ENCODE measurements around the gene RBPJL. TPM values are rescaled to one million over a fixed set of nuclear protein-coding genes. Genes with fewer than 3 reads are reported as not detected.
A peak's percentile ranks its signal among the peaks of the same experiment; 100 is the strongest.

Gene RBPJL
- total RNA-seq, 3 donors from 2014 or later: not detected

GRCh38 chr20:45352729-45353128, 46.1 kb downstream of the RBPJL start:
- Histone ChIP-seq H3K4me1 (peaks cover 0 to 6% of the 10 kb centered on the region in 2 donors), H3K27me3 (no peaks in the 10 kb centered on the region), H3K27ac (no peak overlapping the region), H3K9me3 (no peaks in the 10 kb centered on the region), H3K4me3 (no peak overlapping the region), H3K36me3 (no peaks in the 10 kb centered on the region)
- TF ChIP-seq POLR2A (IDR thresholded peaks at IDR 0.05) (no peak), POLR2AphosphoS5 (IDR thresholded peaks at IDR 0.05) (no peak)
- TF ChIP-seq, protein P1, sequence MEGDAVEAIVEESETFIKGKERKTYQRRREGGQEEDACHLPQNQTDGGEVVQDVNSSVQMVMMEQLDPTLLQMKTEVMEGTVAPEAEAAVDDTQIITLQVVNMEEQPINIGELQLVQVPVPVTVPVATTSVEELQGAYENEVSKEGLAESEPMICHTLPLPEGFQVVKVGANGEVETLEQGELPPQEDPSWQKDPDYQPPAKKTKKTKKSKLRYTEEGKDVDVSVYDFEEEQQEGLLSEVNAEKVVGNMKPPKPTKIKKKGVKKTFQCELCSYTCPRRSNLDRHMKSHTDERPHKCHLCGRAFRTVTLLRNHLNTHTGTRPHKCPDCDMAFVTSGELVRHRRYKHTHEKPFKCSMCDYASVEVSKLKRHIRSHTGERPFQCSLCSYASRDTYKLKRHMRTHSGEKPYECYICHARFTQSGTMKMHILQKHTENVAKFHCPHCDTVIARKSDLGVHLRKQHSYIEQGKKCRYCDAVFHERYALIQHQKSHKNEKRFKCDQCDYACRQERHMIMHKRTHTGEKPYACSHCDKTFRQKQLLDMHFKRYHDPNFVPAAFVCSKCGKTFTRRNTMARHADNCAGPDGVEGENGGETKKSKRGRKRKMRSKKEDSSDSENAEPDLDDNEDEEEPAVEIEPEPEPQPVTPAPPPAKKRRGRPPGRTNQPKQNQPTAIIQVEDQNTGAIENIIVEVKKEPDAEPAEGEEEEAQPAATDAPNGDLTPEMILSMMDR (IDR thresholded peaks at IDR 0.05): no peak
- DNase-seq (ENCODE audit: low spot score in 2 of 2): no peak
- intact Hi-C loops (cut with DNase I; ENCODE audit: low total_unique reads): no loop called here

GRCh38 chr20:45353746-45354145, 47.1 kb downstream of the RBPJL start:
- Histone ChIP-seq H3K36me3 (no peaks in the 10 kb centered on the region), H3K4me1 (peaks cover 0 to 16% of the 10 kb centered on the region in 2 donors), H3K27me3 (no peaks in the 10 kb centered on the region), H3K9me3 (no peaks in the 10 kb centered on the region), H3K4me3 (no peak overlapping the region), H3K27ac (no peak overlapping the region)
- intact Hi-C loops (cut with DNase I; ENCODE audit: low total_unique reads): no loop called here
- no peak for DNase-seq (ENCODE audit: low spot score in 2 of 2)
- no peak for TF ChIP-seq POLR2AphosphoS5 (IDR thresholded peaks at IDR 0.05)
- TF ChIP-seq, protein P1 (IDR thresholded peaks at IDR 0.05): no peak
- no peak for TF ChIP-seq POLR2A (IDR thresholded peaks at IDR 0.05)

DNA sequence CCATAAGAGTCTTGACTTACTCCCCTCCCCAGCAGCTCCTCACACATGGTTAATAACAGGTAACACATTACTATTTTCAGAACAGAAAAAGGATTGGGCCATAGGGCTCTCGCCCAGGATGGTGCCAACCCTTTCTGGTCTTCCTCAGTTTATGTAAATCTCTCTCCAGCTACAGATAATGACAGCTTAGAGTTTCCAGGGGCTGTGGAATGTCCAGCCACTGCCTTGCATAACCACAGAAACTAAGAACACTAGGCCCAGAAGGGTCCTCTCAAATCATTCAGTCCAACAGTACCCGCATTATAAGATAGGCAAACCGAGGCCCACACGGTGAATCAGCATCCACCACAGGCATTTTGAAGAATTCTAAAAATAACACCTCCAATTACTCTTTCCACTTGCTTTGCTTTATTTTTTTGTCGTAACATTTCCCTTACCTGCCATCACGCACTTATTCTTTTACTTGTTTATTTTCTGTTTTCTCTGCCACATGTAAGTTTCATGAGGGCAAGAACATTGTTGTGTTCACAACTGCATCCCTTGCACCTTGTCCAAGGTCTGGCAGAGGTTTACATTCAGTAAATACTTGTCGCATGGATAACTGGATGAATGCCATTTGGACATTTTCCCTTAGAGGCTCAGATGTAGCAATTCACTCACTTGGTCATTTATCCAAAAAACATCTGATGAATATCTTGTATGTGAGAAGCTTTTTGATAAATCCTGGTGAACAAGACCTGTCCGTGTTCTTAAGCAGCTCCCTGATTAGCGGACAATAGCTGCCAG, 48.0 kb downstream of the RBPJL start:
- no peak for TF ChIP-seq POLR2A (IDR thresholded peaks at IDR 0.05)
- TF ChIP-seq POLR2AphosphoS5 (IDR thresholded peaks at IDR 0.05): no peak
- TF ChIP-seq, protein P1 (IDR thresholded peaks at IDR 0.05): no peak
- H3K36me3 ChIP-seq: no peaks in the 10 kb centered on the region
- no peak for DNase-seq (ENCODE audit: low spot score in 2 of 2)
- no peak overlapping the region for H3K4me3 ChIP-seq
- no peaks in the 10 kb centered on the region for H3K9me3 ChIP-seq
- intact Hi-C loops (cut with DNase I; ENCODE audit: low total_unique reads): no loop called here
- peaks cover 3 to 17% of the 10 kb centered on the region in 2 donors for H3K4me1 ChIP-seq
- H3K27me3 ChIP-seq: no peaks in the 10 kb centered on the region
- peak overlapping the region; percentile 6 to 30 for H3K27ac ChIP-seq

GRCh38 chr20:45355209-45356084, 48.8 kb downstream of the RBPJL start:
- no peaks in the 10 kb centered on the region for H3K36me3 ChIP-seq
- H3K27ac ChIP-seq: peak overlapping the region; percentile 6 to 30
- intact Hi-C loops (cut with DNase I; ENCODE audit: low total_unique reads): no loop called here
- no peaks in the 10 kb centered on the region for H3K27me3 ChIP-seq
- no peak overlapping the region for H3K4me3 ChIP-seq
- H3K9me3 ChIP-seq: no peaks in the 10 kb centered on the region
- H3K4me1 ChIP-seq: peaks cover 5 to 23% of the 10 kb centered on the region in 2 donors
- DNase-seq (ENCODE audit: low spot score in 2 of 2): no peak
- TF ChIP-seq POLR2A (IDR thresholded peaks at IDR 0.05) (no peak), POLR2AphosphoS5 (IDR thresholded peaks at IDR 0.05) (no peak)
- TF ChIP-seq, protein P1 (IDR thresholded peaks at IDR 0.05): no peak
